CD8-positive, alpha-beta memory T cell (primary cell): ENCODE measurements around the gene C3. TPM values are rescaled to one million over a fixed set of nuclear protein-coding genes. Genes with fewer than 3 reads are reported as not detected.

Experiments used
- CTCF ChIA-PET: fragments of 350-600 bp; sonication (Branson Sonifier 250); formaldehyde crosslinking; loops from one replicate; lab custom pipeline; 2021; ENCODE audit warnings: antibody characterized with exemption; lab: Charles Lee
- POLR2A ChIA-PET: fragments of 350-600 bp; sonication (Branson Sonifier 250); formaldehyde crosslinking; loops from one replicate; lab custom pipeline; 2021; ENCODE audit warnings: antibody characterized with exemption; lab: Charles Lee
- DNase-seq, 5 donors: peaks; one replicate each; pipeline versions ENCODE4 v3.0.0 to v3.0.0-alpha.2; 2020 to 2022; ENCODE audit warnings: mixed read lengths in 1 of 5
- H3K27ac ChIP-seq: one replicate; pipeline ENCODE4 v1.7.0; 2013; ENCODE audit warnings: low read depth, mild to moderate bottlenecking, low read length, moderate library complexity
- H3K27me3 ChIP-seq: 2 replicates; pipeline ENCODE4 v1.7.0; 2013; ENCODE audit warnings: low read length, mild to moderate bottlenecking; ENCODE audit not compliant: insufficient read depth, poor library complexity, severe bottlenecking
- H3K36me3 ChIP-seq: 2 replicates; pipeline ENCODE4 v1.7.0; 2013; ENCODE audit warnings: mild to moderate bottlenecking, low read length, moderate library complexity; ENCODE audit not compliant: insufficient read depth
- H3K4me1 ChIP-seq: 2 replicates; pipeline ENCODE4 v1.7.0; 2013; ENCODE audit warnings: mild to moderate bottlenecking, low read length, moderate library complexity; ENCODE audit not compliant: insufficient read depth
- H3K4me3 ChIP-seq: 2 replicates; pipeline ENCODE4 v1.7.0; 2013; ENCODE audit warnings: mild to moderate bottlenecking, low read length
- H3K9me3 ChIP-seq: 2 replicates; pipeline ENCODE4 v1.7.0; 2013; ENCODE audit warnings: mild to moderate bottlenecking, low read length
- H3K27ac Mint-ChIP-seq, 8 donors: one replicate each; pipeline ENCODE4 v1.8.0; 2020 to 2021; ENCODE audit warnings: mixed read lengths in 8 of 8, mild to moderate bottlenecking in 6 of 8, inconsistent platforms in 3 of 8, moderate library complexity in 3 of 8
- H3K27me3 Mint-ChIP-seq, 2 donors: one replicate each; pipeline ENCODE4 v1.8.0; 2020 to 2021; ENCODE audit warnings: mixed read lengths in 2 of 2, mild to moderate bottlenecking in 1 of 2, moderate library complexity in 1 of 2
- H3K36me3 Mint-ChIP-seq, 3 donors: one replicate each; pipeline ENCODE4 v1.8.0; 2020 to 2021; ENCODE audit warnings: mixed read lengths in 3 of 3, inconsistent platforms in 1 of 3, mild to moderate bottlenecking in 1 of 3
- H3K4me1 Mint-ChIP-seq, 3 donors: one replicate each; pipeline ENCODE4 v1.8.0; 2020 to 2021; ENCODE audit warnings: mixed read lengths in 3 of 3, inconsistent platforms in 1 of 3, mild to moderate bottlenecking in 1 of 3
- H3K4me3 Mint-ChIP-seq, 7 donors: one replicate each; pipeline ENCODE4 v1.8.0; 2020 to 2021; ENCODE audit warnings: mixed read lengths in 7 of 7, mild to moderate bottlenecking in 6 of 7, moderate library complexity in 4 of 7, inconsistent platforms in 2 of 7
- H3K9me3 Mint-ChIP-seq, 5 donors: one replicate each; pipeline ENCODE4 v1.8.0; 2020 to 2022; ENCODE audit warnings: mixed read lengths in 5 of 5, mild to moderate bottlenecking in 3 of 5, moderate library complexity in 2 of 5, inconsistent platforms in 1 of 5
- polyA plus RNA-seq: library from polyadenylated mRNA; unstranded; fragments of 300-500 nt; fragmentation: Illumina TruSeq; gene quantifications from one replicate; pipeline ENCODE4 v1.2.3, GENCODE V29; 2021
- total RNA-seq, 2 experiments: library from RNA; stranded (reverse); gene quantifications; one replicate each; pipeline ENCODE4 v1.2.3, GENCODE V29; 2021

The C3 gene
- total RNA-seq (1 to 10 TPM; 1.6 to 1.7 TPM), polyA plus RNA-seq (not detected)

- peak within 1 kb of the TSS; percentile 4 for H3K27ac ChIP-seq
- CTCF ChIA-PET = no interaction called here
Observed at GRCh38 chr19:6720369-6721137, at the start of gene C3. Gene C3, minus strand, starts transcription at chr19:6720650. Its CDS starts 61 bp downstream, at chr19:6720589.

GRCh38 chr19:6769006-6769619, 48.7 kb upstream of the C3 start:
- no peak overlapping the region for H3K27ac ChIP-seq
- H3K36me3 ChIP-seq = no peaks in the 10 kb centered on the region
- H3K27me3 ChIP-seq = no peaks in the 10 kb centered on the region
- Mint-ChIP-seq H3K4me1 (peaks cover 46 to 60% (median 53%) of the 10 kb centered on the region in 3 donors), H3K27me3 (no peaks in the 10 kb centered on the region), H3K27ac (peak overlapping the region in 7 of 8 donors; percentile 75 to 100 (median 93)), H3K36me3 (peaks cover 0 to 21% (median 0%) of the 10 kb centered on the region in 3 donors), H3K4me3 (peak overlapping the region in 2 of 7 donors; percentile 10 to 13), H3K9me3 (no peaks in the 10 kb centered on the region)
- peaks cover 50% of the 10 kb centered on the region for H3K4me1 ChIP-seq
- no peak for DNase-seq
- H3K4me3 ChIP-seq = no peak overlapping the region
- ChIA-PET POLR2A (no interaction called here), CTCF (interaction anchor here (1.3 to 1.6 kb wide), 2 partner anchors 32 to 95 kb away, joined by 4 read pairs; no protein-coding TSS in a partner anchor)
- no peaks in the 10 kb centered on the region for H3K9me3 ChIP-seq

More at GRCh38 chr19:6720369-6721137, at the start of gene C3:
- Mint-ChIP-seq H3K36me3 (no peaks in the 10 kb centered on the region), H3K4me1 (peaks cover 16 to 20% (median 20%) of the 10 kb centered on the region in 3 donors), H3K27me3 (peaks cover 0 to 1% of the 10 kb centered on the region in 2 donors), H3K9me3 (no peaks in the 10 kb centered on the region), H3K4me3 (no peak within 1 kb of the TSS), H3K27ac (peak within 1 kb of the TSS in 3 of 8 donors; percentile 9 to 67 (median 42))
- H3K27me3 ChIP-seq = no peaks in the 10 kb centered on the region
- POLR2A ChIA-PET = no interaction called here
- H3K4me1 ChIP-seq = peaks cover 3% of the 10 kb centered on the region
- no peaks in the 10 kb centered on the region for H3K9me3 ChIP-seq
- no peaks in the 10 kb centered on the region for H3K36me3 ChIP-seq
- no peak within 1 kb of the TSS for H3K4me3 ChIP-seq
- DNase-seq = no peak

GRCh38 chr19:6768236-6768785, 47.9 kb upstream of the C3 start:
- peaks cover 41 to 55% (median 48%) of the 10 kb centered on the region in 3 donors for H3K4me1 Mint-ChIP-seq
- H3K4me3 ChIP-seq = peak overlapping the region; percentile 74
- H3K4me1 ChIP-seq = peaks cover 53% of the 10 kb centered on the region
- H3K9me3 ChIP-seq = no peaks in the 10 kb centered on the region
- H3K27me3 ChIP-seq = no peaks in the 10 kb centered on the region
- ChIA-PET CTCF (interaction anchor here (1.1 to 1.6 kb wide), 4 partner anchors 9 to 95 kb away, joined by 3 to 5 read pairs (median 4); no protein-coding TSS in a partner anchor), POLR2A (interaction anchor here (1.3 kb wide), 1 partner anchor 33 kb away, joined by 3 read pairs; no protein-coding TSS in a partner anchor)
- peak overlapping the region; percentile 88 to 100 (median 98) for H3K27ac Mint-ChIP-seq
- no peaks in the 10 kb centered on the region for H3K9me3 Mint-ChIP-seq
- H3K27me3 Mint-ChIP-seq = no peaks in the 10 kb centered on the region
- H3K36me3 Mint-ChIP-seq = peaks cover 0 to 18% (median 0%) of the 10 kb centered on the region in 3 donors
- H3K36me3 ChIP-seq = no peaks in the 10 kb centered on the region
- H3K4me3 Mint-ChIP-seq = peak overlapping the region; percentile 87 to 95 (median 91)
- no peak for DNase-seq
- H3K27ac ChIP-seq = peak overlapping the region; percentile 84

- Histone ChIP-seq H3K27ac (peak within 1 kb of the TSS; percentile 84), H3K4me1 (peaks cover 53% of the 10 kb centered on the region), H3K36me3 (no peaks in the 10 kb centered on the region), H3K9me3 (no peaks in the 10 kb centered on the region), H3K4me3 (peak within 1 kb of the TSS; percentile 74), H3K27me3 (no peaks in the 10 kb centered on the region)
- peak; percentile 89 to 97 (median 95) for DNase-seq
- Mint-ChIP-seq H3K27ac (peak within 1 kb of the TSS; percentile 88 to 100 (median 98)), H3K27me3 (no peaks in the 10 kb centered on the region), H3K36me3 (peaks cover 0 to 20% (median 0%) of the 10 kb centered on the region in 3 donors), H3K4me3 (peak within 1 kb of the TSS; percentile 87 to 95 (median 91)), H3K9me3 (no peaks in the 10 kb centered on the region), H3K4me1 (peaks cover 40 to 55% (median 47%) of the 10 kb centered on the region in 3 donors)
- ChIA-PET POLR2A (interaction anchor here (1.3 kb wide), 2 partner anchors 33 kb away, joined by 3 read pairs; no protein-coding TSS in a partner anchor), CTCF (interaction anchor here (1.1 to 1.5 kb wide), 3 partner anchors 9 to 96 kb away, joined by 3 to 5 read pairs (median 4); no protein-coding TSS in a partner anchor)
Observed at GRCh38 chr19:6767357-6768235, 47.1 kb upstream of the C3 start, which contains the start of gene SH2D3A. Gene SH2D3A, minus strand, starts transcription at chr19:6767435. Its CDS starts 3,687 bp downstream, at chr19:6763748.

GRCh38 chr19:6767081-6767356, 46.6 kb upstream of the C3 start:
- Histone ChIP-seq H3K36me3 (no peaks in the 10 kb centered on the region), H3K4me1 (peaks cover 48% of the 10 kb centered on the region), H3K4me3 (peak overlapping the region; percentile 74), H3K27ac (peak overlapping the region; percentile 84), H3K27me3 (no peaks in the 10 kb centered on the region), H3K9me3 (no peaks in the 10 kb centered on the region)
- H3K36me3 Mint-ChIP-seq = peaks cover 0 to 20% (median 0%) of the 10 kb centered on the region in 3 donors
- H3K27ac Mint-ChIP-seq = peak overlapping the region; percentile 88 to 100 (median 98)
- H3K4me3 Mint-ChIP-seq = peak overlapping the region; percentile 87 to 95 (median 91)
- no peaks in the 10 kb centered on the region for H3K9me3 Mint-ChIP-seq
- ChIA-PET CTCF (interaction anchor here (1.1 kb wide), 1 partner anchor 10 kb away, joined by 3 read pairs; no protein-coding TSS in a partner anchor), POLR2A (interaction anchor here (1.3 kb wide), 1 partner anchor 34 kb away, joined by 3 read pairs; no protein-coding TSS in a partner anchor)
- peaks cover 35 to 50% (median 42%) of the 10 kb centered on the region in 3 donors for H3K4me1 Mint-ChIP-seq
- H3K27me3 Mint-ChIP-seq = no peaks in the 10 kb centered on the region
- peak in 1 of 5 donors; percentile 53 for DNase-seq

GRCh38 chr19:6766357-6767080, 46.1 kb upstream of the C3 start:
- Mint-ChIP-seq H3K9me3 (no peaks in the 10 kb centered on the region), H3K27me3 (no peaks in the 10 kb centered on the region), H3K36me3 (peaks cover 0 to 24% (median 0%) of the 10 kb centered on the region in 3 donors), H3K4me3 (peak overlapping the region; percentile 87 to 95 (median 91)), H3K27ac (peak overlapping the region; percentile 88 to 100 (median 98)), H3K4me1 (peaks cover 31 to 45% (median 38%) of the 10 kb centered on the region in 3 donors)
- CTCF ChIA-PET = no interaction called here
- Histone ChIP-seq H3K9me3 (no peaks in the 10 kb centered on the region), H3K27me3 (no peaks in the 10 kb centered on the region), H3K27ac (peak overlapping the region; percentile 84), H3K4me1 (peaks cover 46% of the 10 kb centered on the region), H3K36me3 (peaks cover 1% of the 10 kb centered on the region), H3K4me3 (peak overlapping the region; percentile 74)
- DNase-seq = no peak
- POLR2A ChIA-PET = interaction anchor here (0.8 to 1.3 kb wide), 2 partner anchors 34 to 111 kb away, joined by 3 to 8 read pairs; no protein-coding TSS in a partner anchor
